GM21717 (cell line): ENCODE data around the gene KCNB1.

ENCODE experiments used
- ATAC-seq: cut with Tn5 transposase; IDR thresholded peaks from one replicate; pipeline ENCODE4 v1.9.1; 2021; ENCODE audit warnings: mild to moderate bottlenecking, moderate library complexity; ENCODE audit not compliant: unreplicated experiment

KCNB1 gene

DNA sequence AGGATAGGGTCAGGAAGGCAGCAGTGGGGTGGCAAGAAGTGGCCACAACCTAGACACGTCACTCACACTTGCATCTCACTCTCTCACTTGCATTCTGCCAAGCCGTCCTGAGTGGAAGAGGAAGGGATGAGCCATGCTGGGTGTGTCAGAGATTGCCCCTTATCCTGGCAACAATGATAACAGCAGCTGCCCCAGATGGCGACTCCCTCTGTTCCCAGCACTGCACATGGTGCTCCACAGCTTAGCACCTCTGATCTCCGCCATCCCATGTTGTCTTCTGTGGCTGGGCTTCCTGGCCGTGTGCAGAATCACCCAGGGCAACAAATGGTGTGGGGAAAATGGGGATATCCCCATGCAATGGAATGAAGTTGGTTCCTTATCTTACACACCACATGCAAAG is 11.1 kb downstream of the KCNB1 start:
- no peak for ATAC-seq

DNA sequence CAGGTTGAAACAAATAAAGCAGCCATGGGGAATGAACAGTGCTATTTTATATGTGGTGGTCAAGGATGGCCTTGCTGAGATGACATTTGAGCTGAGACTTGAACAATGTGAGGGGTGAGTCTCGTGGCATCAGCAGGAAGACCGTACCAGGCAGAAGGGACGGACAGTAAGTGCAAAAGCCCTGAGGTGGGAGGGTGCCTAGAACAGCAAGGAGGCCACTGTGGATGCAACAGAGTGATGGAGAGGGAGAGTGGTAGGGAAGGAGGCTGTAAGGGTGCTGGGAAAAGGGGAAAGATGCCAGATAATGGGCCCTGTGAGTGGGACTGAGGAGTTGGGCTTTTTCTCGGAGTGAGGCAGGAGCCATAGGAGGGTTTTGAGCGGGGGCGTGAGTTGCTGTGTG is 11.5 kb downstream of the KCNB1 start:
- no peak for ATAC-seq

DNA sequence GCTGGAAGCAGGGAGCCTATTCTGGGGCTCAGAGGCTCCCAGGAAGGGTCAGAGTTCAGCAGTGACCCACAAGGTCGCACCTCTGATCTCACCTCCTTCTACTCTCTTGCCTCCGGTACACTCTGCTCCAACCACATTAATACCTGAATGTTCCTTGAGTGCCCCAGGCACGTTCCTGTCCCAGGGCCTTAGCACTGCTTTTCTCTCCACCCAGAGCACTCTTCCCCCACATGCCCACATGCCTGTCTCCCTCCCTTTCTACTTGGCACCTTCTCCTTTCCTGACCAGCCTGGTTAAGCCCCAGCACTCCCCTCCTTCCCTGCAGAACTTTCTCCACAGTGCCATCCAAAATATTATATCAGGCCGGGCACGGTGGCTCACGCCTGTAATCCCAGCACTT is 13.4 kb downstream of the KCNB1 start:
- no peak for ATAC-seq

DNA sequence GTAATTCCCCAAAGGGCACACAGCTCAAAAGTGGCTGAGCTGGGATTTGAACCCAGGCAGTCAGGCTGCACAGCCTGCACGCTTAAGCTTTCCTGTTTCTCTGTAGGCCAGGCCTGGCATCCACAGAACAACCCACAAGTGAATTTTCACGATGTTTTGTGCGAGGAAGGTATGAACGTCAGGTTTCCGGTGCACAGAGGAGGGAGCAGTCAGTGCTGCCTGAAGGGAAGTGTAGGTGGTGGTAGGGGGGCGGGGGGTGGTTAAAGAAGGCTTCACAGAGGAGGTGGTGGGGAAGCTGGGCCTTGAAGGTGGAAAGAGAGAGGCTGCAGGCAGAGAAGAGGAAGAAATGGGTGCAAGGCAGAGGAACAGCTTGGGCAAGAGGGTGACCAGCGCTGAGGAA is 14.1 kb downstream of the KCNB1 start:
- no peak for ATAC-seq

DNA sequence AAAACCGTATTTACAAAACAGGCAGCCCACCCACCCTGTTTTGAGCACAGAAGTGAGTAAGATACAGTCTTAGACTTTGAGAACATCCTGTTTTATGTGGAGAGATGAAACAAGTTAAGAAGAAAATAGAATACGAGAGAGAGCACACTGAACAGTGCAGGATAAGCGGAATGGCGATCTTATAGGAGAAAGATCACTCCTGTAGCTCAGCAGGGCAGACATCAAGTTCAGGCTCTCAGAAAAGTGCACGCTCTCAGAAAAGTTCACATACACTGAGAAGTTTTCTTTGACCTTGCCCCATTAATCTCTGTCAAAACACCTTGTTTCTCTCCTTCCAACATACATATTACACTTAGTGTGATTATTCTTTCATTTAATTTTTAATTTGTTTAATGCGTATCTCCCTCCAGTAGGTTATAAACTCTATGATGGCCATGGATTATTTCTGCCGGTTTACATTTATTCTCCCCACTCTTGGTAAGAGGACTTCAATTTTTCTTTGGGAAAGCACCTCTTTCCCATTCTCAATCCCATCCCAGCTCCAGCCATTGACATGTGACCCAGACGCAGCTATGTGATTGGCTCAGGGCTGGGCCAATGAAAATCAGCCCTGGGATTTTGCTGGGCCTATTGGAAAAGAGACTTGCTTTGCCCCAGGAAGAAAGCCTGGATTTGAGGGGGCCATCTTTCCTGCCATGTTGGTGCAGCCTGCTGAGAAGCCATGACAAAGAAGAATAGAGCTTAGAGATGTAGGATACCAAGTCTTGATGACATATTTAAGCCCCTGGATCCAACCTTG is 16.2 kb downstream of the KCNB1 start:
- no peak for ATAC-seq

DNA sequence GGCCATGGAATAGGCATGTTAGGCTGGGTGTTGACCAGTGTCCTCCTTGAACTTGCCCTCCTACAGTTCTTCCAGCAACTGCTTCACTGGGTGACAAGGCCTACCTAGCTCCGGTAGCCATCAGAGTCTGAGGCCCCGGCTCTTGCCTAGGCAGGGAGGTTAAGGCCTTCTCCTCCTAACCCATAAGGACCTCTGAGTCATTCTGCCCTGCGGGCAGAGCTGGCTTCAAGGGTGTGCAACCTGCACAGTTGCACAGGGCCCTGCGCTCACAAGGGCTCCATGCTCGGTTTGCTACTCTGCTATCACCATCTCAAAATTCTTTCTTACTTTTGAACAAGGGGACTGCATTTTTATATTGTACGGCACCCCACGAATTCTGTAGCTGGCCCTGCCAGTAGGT is 17.9 kb downstream of the KCNB1 start:
- ATAC-seq, result no peak

DNA sequence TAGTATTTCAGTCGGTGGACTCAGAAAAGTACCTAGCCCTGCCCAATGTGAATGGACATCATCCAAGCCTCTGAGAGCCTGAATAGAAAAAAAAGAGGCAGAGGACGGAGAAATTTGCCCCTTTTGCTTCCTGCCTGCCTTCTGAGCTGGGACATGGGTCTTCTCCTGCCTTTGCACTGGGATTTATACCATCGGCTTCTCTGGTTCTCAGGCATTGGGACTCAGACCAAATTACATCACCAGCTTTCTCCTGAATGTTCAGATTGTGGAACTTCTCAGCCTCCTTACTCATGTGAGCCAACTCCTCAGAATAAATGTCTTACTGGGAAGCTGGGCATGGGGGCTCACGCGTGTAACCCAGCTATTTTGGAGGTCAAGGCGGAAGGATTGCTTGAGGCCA is 19.8 kb downstream of the KCNB1 start:
- no peak for ATAC-seq

DNA sequence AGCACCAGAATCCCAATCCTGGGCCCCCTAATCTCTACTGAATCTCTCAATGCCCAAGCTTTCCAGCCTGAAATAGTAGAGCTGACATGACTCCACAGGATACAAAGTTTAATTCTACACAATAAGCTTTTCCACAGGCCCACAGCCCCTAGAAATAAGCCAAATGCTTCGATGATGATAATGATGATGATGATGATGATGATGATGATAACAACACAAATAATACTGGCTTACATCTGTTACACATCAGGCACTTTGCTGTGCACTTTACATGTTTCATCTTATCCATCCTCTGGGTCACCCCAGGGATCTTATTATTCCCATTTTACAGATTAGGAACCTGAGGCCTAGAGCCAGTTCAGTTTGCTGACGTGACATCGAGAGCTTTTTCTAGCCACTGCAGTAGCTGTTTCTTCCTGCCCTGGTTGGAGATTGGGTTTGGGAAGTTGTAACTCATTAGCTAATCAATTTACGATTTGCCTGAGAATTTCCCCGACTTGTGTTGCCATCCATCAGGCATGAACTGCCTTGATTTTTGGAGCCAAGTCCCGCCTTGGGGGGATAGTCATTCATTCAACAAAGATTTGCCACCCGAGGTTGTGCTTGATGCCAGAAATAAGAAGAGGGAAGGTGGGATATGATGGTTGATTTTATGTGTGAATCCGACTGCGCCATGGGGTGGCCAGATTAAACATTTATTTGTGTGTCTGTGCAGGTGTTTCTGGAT is 20.4 kb downstream of the KCNB1 start:
- no peak for ATAC-seq

DNA sequence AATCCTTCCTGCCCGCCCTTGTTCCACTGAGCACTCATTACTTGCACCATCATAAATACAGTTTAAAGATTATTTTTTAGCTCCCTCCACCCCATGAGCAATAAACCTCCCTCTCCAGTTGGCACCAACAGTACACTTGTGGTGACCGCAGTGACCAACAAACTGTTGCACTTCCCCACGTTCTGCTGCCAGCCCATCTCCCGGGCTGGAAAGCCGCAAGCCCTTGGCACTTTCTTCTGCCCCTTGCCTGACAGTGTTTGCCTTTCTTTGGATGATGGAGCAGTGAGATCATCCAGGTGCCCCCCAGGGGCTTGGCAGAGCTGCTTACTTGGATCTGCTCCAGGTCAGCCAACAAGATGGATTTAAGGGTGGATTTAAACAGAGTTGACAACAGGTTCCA is 21.6 kb downstream of the KCNB1 start:
- no peak for ATAC-seq

DNA sequence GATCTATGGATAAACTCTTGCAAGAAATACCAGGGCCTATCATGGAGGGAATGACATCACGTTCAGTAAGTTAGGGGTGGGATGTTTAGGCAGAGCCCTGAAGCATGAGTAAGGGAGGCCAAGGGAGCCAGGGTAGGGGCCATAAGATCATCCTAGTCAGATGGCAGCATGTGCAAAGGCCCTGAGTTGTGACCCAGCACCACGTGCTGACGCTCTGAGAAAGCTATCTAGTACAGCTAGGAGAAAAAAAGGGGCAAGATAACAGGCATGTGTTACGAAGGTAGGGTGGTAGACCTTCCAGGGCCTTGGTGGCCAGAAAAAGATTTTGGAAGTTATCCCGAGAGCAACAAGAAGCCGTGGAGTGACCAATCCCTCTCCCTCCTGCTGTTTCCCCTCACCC is 22.3 kb downstream of the KCNB1 start:
- ATAC-seq, result no peak

DNA sequence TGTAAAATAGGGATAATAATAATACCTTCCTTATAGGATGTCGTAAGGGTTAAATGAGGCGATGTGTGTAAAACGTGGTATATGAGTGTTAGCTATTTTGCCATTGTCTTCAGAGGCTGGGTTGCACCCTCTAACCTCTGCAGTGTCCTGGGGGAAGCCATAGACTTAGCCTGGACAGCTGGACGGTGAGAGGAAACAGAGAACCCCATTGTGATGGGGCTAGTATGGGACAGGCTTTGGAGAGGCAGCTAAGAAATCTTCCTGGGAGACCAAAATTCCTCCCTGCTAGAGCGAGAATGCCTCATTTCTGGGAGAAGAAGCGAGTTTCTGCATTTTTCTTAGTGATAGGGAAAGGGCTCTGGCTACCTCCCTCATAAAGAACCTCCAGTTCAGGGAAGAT is 22.8 kb downstream of the KCNB1 start:
- ATAC-seq, result no peak

DNA sequence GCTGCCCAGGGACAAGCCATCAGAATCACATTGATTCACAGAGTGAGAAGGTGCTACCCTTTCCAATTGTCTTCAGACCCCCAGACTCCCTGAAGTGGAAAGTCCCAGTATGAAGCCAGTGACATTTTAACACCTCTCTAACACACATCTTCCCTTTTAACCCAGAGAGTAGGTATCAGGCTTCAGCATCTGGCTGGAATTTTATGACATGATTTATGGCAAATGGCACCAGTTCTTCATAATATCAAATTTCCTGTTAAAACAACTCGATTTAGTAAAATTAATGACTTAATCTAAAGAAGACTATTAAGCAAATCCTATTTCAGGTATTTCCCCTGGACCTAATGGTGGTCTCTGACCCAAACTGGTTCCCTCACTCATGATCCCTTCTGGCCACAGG is 25.0 kb downstream of the KCNB1 start:
- ATAC-seq, result no peak

DNA sequence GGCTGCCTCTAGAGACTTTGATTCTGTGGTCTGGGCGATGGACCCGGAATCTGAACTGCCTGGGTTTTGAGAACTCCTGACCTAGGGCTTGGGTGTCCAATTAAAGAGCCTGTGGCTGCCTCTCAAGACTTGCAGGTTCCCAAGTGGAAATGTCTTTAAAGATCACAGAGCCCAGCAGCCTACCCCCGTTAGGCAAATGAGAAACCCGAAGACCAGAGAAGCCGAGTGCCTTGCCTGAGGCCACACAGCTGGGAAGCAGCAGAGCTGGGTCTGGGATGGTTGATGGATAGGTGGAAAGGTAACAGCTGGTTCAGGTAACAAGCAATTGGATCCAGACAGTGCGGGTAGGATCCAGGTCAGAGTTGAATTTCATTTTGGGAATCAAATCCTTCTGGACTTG is 25.8 kb downstream of the KCNB1 start:
- ATAC-seq, result no peak

DNA sequence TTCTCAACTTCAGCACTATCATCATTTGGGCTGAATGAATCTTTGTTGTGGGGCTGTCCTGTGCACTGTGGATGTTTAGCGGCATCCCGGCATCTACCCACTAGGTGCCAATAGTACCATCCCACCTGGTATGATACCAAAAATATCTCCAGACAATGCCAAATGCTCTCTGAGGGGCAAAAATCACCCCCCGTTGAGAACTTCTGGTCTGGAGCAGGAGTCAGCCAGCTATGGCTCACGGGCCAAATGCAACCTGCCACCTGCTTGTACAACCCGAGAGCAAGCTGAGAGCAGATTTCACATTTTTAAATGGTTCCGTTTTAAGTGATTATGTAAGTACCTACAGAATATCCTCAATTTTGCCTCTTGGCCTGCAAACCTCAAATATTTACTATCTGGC is 26.8 kb downstream of the KCNB1 start:
- no peak for ATAC-seq

DNA sequence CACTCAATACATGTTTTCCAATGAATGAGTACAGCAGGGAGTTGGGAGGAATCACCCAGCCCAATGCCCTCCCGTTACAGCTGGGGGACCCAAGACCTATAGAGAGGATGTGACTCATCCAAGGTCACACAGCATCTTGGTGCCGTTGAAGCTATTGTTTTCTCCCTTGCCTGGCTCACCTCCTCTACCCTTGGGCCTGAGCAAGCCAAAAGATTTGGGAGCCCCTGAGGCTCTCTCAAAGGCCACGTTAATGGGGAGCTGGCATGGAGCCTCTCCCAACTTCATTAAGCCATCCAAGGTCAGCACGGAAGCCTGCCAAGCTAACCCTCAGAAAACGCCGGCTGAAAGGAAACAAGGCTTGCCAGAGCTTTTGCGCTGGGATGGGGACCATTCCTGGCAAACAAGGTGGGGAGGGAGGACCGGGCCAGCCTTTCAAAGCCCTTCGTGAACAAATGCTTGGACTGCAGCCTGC is 30.4 kb downstream of the KCNB1 start:
- no peak for ATAC-seq

DNA sequence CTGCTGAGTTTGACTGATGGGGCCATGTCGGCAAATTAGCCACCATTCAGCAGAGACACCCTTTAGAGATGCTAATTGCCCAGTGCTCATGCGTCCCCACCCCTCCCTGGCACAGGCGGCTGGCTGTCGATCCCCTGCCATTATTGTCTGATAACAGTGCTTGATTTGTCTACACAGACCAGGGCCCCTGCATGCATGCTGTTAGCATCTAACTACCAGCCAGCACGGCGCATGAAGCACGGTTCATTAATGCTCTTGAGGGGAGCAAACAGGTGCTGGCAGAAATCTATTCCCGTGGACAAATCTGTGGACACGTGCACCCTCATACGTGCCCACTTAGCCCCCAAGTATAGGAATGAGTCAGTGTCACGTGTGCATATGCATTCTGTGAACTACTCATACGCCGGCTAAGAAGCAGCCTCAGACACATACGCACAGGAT is 32.2 kb downstream of the KCNB1 start:
- ATAC-seq, result no peak

DNA sequence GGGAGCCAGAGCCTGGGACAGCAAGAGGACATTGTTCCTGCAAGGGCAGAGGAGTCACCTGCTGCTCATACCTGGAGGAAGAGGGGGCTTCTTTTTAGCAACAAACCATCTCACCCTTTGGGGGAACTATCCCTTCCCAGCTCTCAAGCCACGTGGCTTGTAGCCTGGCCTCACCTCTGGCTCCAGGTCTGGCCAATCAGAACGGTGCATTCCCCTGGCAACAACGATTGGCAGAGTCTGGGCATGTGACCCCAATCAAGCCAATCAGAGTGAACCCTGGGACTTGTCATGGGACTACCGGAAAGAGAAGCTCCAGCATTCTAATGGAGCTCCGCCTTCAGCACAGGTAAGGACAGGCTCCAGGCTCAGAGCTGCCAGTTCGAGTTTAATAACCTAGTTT is 33.6 kb downstream of the KCNB1 start:
- no peak for ATAC-seq

DNA sequence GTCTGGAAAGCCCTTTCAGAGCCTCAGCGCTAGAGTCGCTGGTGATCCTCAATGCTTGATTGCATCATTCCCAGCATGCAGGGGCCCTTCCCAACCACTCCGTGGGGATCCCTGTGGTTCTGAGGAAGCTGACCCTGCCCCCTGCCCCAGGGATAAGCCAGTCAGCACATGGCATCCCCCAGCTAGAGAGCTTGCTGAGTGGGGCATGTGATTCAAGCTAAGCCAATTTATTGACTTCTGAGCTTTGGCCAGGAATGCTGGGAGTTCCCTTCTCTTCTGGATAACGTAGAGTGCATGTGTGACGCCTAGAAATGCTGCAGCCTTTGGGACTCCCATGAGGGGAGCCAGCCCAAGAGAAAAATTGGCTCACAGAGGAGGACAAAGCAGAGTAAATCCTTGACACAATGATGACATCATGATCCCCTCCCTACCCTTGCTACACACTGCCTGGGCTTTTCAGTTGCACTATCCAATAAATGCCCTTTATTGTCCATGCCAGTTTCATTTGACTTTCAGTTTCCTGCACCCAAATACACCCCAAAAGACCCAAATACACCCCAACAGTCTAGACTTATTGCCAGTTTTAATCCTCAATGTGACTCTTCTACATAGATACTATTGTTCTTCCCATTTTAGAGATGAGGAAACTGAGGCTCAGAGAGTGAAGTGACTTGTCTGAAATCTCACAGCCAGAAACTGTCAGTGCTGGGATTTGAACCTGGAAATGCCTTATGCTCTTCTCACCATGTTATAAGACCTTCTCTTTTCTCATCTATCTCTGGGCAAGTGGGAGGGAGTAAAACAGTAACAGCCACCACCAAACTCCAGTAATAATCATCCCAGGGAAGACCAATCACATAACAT is 34.3 kb downstream of the KCNB1 start:
- ATAC-seq, result no peak

DNA sequence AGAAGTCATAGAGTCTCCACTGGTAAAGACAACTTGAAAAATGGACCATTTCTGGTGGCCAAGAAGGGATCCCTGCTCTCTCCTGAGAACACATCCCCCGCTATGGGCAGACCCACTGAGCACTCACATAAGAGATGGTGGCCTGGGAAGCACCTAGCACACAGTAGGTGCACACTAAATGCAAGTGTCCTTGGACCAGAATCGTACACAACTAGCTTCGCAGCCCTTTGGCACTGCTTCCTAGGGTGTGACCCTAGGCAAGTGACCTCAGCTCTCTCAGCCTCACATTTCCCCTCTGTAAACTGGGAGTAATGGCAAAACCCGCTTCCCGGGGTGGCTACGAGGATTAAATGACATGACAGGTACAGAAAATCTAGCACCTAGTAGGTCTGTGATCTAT is 35.1 kb downstream of the KCNB1 start:
- ATAC-seq, result no peak

DNA sequence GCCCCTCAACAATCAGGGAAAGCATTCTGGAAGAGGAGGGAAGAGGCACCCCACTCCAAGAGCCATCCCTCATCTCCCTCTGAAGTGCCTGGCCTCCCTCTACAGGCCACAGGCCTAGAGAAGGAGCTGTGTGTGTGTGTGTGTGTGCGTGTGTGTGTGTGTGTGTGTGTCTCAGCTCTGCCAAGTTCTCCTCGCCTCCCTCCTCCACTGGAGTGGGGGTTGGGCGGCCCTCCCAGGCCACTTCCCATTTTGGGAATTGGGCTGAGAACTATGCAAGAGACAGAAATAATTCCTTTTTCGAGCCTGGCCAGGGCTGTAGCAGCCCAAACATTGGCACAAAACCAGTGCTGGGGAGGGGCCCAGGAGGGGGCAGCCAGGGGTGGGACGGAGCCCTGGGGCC is 35.7 kb downstream of the KCNB1 start:
- ATAC-seq, result no peak

DNA sequence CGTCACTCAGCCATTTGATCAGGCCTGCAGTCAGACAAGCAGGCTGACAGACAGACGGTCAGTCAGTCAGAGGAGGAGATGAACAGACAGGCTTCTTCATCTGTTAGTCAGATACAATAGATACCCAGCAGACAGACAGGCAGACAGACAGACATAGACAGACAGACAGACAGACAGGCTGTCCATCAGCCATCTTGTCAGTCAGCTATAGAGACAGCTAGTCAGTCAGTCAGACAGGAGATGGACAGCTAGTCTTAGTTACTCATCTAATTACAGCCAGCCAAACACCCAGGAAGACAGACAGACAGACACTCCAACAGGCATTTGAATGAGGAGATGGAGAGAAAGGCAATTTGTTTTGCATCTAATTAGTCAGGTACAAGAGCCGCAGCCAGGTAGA is 36.4 kb downstream of the KCNB1 start:
- ATAC-seq, result no peak

DNA sequence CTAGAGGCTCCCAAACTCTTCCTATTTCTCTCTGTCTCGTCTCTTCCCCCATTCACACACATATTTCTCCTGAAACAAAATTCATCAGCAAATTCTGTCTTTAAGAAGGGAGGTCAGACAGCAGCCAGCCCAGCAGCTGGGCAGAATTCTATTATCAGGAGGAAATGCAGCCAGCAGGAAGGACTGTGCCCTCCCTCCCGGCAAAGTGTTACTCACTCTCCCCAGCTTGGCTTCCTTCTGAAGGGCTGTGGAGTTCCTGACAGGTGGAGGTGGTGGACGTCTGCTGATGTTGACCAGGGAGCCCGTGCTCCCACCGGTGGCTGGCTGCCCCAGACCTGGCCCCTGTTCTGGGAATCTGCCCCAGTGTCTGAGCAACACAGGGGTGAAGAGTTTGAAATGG is 37.3 kb downstream of the KCNB1 start:
- ATAC-seq, result no peak
